GM20000 (cell line): ENCODE results near the gene TEX2.

Experiments
- DNase-seq: peaks from one replicate; pipeline ENCODE4 v3.0.0; 2012; ENCODE audit warnings: low spot score
- TF ChIP-seq, protein P1 (sequence below): IDR thresholded peaks from 2 replicates; pipeline ENCODE4 v1.5.1; 2012; ENCODE audit warnings: mild to moderate bottlenecking, control low read depth; ENCODE audit errors: extremely low read depth, missing control alignments

The TEX2 gene

DNA sequence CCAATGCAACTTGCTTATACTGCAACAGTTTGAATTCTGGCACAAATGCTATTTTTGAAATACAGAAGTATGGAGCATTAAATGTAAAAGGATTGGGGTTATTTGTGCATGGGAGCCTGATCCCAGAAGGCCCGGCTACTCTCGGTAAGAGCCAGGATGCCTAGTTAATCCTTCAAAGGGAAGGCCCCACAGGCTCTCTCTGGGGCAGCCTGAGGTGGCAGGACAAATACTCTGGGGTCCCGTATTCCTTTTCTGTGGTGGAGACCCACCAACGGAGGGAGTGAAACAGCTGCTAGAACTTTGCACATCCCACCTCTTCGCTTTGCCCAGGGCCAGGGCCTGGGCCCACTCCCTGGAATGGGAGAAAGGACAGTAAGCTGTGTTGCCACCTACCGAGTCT, 163.5 kb downstream of the TEX2 start:
- TF ChIP-seq, protein P1, sequence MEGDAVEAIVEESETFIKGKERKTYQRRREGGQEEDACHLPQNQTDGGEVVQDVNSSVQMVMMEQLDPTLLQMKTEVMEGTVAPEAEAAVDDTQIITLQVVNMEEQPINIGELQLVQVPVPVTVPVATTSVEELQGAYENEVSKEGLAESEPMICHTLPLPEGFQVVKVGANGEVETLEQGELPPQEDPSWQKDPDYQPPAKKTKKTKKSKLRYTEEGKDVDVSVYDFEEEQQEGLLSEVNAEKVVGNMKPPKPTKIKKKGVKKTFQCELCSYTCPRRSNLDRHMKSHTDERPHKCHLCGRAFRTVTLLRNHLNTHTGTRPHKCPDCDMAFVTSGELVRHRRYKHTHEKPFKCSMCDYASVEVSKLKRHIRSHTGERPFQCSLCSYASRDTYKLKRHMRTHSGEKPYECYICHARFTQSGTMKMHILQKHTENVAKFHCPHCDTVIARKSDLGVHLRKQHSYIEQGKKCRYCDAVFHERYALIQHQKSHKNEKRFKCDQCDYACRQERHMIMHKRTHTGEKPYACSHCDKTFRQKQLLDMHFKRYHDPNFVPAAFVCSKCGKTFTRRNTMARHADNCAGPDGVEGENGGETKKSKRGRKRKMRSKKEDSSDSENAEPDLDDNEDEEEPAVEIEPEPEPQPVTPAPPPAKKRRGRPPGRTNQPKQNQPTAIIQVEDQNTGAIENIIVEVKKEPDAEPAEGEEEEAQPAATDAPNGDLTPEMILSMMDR = no peak

More for the DNA sequence above, 163.5 kb downstream of the TEX2 start:
- no peak for DNase-seq
